ENCODE results near the gene RNF149.
A peak's percentile ranks its signal among the peaks of the same experiment; 100 is the strongest.
"Not testable (repeated sequence)": the region's sequence is repeated elsewhere in the genome, so short reads cannot be mapped to it uniquely, and the experiment has no call there.

Gene RNF149

GRCh38 chr2:101308432-101309210, at the start of gene RNF149:
TSS of gene RNF149 (minus strand) at chr2:101308701. CDS start at chr2:101308588, 113 bp downstream.
- DNase-seq, result peak; percentile 64 to 90

- DNase-seq, result no peak
These were observed 48.9 kb upstream of the RNF149 start for GRCh38 chr2:101357376-101357775.

- no peak for DNase-seq
These were observed 48.0 kb upstream of the RNF149 start for GRCh38 chr2:101356521-101356920.

GRCh38 chr2:101356055-101356454, 47.6 kb upstream of the RNF149 start:
- DNase-seq, result no peak

- DNase-seq, result no peak
These were observed 47.0 kb upstream of the RNF149 start for GRCh38 chr2:101355401-101356054.

- DNase-seq, result no peak
These were observed 46.2 kb upstream of the RNF149 start for GRCh38 chr2:101354420-101355311.

- not testable (repeated sequence) for DNase-seq
These were observed 44.1 kb upstream of the RNF149 start for GRCh38 chr2:101352631-101353030.

GRCh38 chr2:101351207-101351606, 42.7 kb upstream of the RNF149 start:
- DNase-seq, result no peak

- DNase-seq, result no peak
These were observed 41.6 kb upstream of the RNF149 start for GRCh38 chr2:101349893-101350662.

- no peak for DNase-seq
These were observed 40.4 kb upstream of the RNF149 start for GRCh38 chr2:101348883-101349282.

GRCh38 chr2:101346909-101347308, 38.4 kb upstream of the RNF149 start:
- no peak for DNase-seq

GRCh38 chr2:101344137-101344536, 35.6 kb upstream of the RNF149 start:
- no peak for DNase-seq

GRCh38 chr2:101342625-101343008, 34.1 kb upstream of the RNF149 start:
- DNase-seq, result no peak

- DNase-seq, result peak; percentile 8 to 65
These were observed 33.6 kb upstream of the RNF149 start for GRCh38 chr2:101341901-101342624.

GRCh38 chr2:101341421-101341820, 32.9 kb upstream of the RNF149 start:
- DNase-seq, result no peak

- DNase-seq, result no peak
These were observed 31.6 kb upstream of the RNF149 start for GRCh38 chr2:101340141-101340551.

- no peak for DNase-seq
These were observed 30.9 kb upstream of the RNF149 start for GRCh38 chr2:101339266-101339880.

GRCh38 chr2:101337877-101338276, 29.4 kb upstream of the RNF149 start:
- no peak for DNase-seq

- no peak for DNase-seq
These were observed 24.6 kb upstream of the RNF149 start for GRCh38 chr2:101332885-101333766.

GRCh38 chr2:101331202-101331601, 22.7 kb upstream of the RNF149 start:
- DNase-seq, result no peak

Data from NCI-H1930 (cell line).